T-helper 1 cell treated with Interleukin-12 subunit alpha and Interleukin-12 subunit beta and Interleukin-4 antibody, amounts not matched to agents 30 μg/mL and 1 μg/mL, for 36 hours (primary cell): Measurements from ENCODE around the gene CEP170B.
"Not testable (repeated sequence)": the region's sequence is repeated elsewhere in the genome, so short reads cannot be mapped to it uniquely, and the experiment has no call there.

Source experiments
- H3K27ac Mint-ChIP-seq: one replicate; pipeline ENCODE4 v1.8.0; 2021; ENCODE audit warnings: mild to moderate bottlenecking, mixed read lengths
- H3K27me3 Mint-ChIP-seq: one replicate; pipeline ENCODE4 v1.8.0; 2021; ENCODE audit warnings: low read depth, mixed read lengths
- H3K36me3 Mint-ChIP-seq: one replicate; pipeline ENCODE4 v1.8.0; 2021; ENCODE audit warnings: low read depth, mixed read lengths
- H3K4me1 Mint-ChIP-seq: one replicate; pipeline ENCODE4 v1.8.0; 2021; ENCODE audit warnings: low read depth, mixed read lengths
- H3K4me3 Mint-ChIP-seq: one replicate; pipeline ENCODE4 v1.8.0; 2021; ENCODE audit warnings: mild to moderate bottlenecking, moderate library complexity, mixed read lengths
- H3K9me3 Mint-ChIP-seq: one replicate; pipeline ENCODE4 v1.8.0; 2021; ENCODE audit warnings: mixed read lengths

Gene CEP170B

DNA sequence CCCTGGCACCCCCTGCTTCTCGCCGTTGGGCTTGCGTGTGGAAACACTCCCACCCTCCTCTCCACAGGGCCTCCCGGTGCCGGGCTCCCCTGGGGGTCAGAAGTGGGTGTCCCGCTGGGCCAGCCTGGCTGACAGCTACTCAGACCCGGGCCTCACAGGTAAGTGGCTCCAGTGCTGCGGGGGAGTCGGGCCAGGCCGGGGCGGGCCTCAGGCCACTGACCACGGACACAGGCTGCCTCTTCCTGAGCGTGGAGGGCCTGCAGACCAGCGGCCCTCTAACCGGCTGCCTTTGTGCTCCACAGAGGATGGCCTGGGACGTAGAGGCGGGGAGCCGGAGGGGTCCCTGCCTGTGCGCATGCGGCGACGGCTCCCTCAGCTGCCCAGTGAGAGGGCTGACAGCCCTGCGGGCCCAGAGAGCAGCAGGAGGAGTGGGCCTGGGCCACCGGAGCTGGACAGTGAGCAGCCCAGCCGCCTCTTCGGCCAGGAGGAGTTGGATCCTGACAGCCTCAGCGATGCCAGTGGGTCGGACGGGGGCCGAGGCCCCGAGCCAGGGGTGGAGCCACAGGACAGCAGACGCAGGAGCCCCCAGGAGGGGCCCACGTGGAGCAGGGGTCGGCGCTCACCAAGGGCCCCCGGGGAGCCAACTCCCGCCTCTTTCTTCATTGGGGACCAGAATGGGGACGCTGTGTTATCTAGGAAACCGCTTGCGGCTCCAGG lies 21.1 kb downstream of the CEP170B start:
- no peak overlapping the region for H3K4me3 Mint-ChIP-seq
- H3K9me3 Mint-ChIP-seq = no peaks in the 10 kb centered on the region
- H3K27ac Mint-ChIP-seq = no peak overlapping the region
- H3K36me3 Mint-ChIP-seq = no peaks in the 10 kb centered on the region
- no peaks in the 10 kb centered on the region for H3K4me1 Mint-ChIP-seq
- H3K27me3 Mint-ChIP-seq = no peaks in the 10 kb centered on the region

DNA sequence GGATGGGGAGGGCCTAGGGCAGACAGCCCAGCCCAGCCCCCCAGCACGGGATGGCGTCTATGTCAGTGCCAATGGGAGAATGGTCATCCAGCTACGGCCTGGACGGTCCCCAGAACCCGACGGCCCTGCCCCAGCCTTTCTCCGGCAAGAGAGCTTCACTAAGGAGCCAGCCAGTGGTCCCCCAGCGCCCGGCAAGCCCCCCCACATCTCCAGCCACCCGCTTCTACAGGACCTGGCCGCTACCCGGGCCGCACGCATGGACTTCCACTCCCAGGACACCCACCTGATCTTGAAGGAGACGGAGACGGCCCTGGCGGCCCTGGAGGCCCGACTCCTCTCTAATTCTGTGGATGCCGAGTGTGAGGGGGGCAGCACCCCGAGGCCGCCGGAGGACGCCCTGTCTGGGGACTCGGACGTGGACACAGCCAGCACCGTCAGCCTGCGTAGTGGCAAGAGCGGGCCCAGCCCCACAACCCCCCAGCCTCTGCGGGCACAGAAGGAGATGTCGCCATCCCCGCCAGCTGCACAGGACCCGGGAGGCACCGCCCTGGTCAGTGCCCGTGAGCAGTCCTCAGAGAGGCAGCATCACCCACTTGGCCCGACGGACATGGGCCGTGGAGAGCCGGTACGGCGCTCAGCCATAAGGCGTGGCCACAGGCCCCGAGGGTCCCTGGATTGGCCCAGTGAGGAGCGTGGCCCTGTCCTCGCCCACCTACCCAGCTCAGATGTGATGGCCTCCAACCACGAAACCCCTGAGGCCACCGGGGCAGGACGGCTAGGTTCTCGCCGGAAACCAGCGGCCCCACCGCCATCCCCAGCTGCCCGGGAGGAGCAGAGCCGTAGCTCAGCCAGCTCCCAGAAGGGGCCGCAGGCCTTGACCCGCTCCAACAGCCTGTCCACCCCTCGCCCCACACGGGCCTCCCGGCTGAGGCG lies 21.9 kb downstream of the CEP170B start:
- Mint-ChIP-seq H3K27me3 (no peaks in the 10 kb centered on the region), H3K4me3 (no peak overlapping the region)

DNA sequence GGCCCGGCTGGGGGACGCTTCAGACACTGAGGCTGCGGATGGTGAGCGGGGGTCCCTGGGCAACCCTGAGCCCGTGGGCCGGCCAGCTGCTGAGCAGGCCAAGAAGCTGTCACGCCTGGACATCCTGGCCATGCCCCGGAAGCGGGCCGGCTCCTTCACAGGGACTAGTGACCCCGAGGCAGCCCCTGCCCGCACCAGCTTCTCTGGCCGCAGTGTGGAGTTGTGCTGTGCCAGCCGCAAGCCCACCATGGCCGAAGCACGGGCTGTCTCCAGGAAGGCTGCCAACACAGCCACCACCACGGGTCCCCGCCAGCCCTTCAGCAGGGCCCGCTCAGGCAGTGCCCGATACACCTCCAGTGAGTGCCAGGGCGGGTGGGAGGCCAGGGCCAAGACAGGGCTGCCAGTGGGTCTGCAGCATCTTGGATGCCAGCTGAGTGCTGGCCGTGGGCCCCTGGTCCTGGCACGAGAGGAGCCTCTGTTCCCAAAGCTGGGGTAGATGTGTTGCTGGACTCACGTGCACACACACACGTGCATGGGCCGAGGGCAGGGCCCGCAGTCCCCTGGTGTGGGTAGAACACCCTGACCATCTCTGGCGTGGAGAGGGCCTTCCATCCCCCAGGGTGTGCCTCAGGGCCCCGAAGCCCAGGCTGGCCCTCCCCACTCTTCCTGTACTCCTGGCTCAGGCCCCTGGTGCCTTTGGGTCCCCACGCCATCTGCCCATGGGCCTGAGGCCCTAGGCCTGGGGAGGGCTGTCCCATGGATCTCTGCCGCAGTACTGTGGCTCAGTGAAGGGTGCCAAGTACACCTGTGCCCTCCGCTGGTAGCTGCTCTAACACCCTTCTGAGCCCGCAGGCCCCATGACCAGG lies 22.8 kb downstream of the CEP170B start:
- H3K36me3 Mint-ChIP-seq = no peaks in the 10 kb centered on the region
- no peaks in the 10 kb centered on the region for H3K4me1 Mint-ChIP-seq
- no peaks in the 10 kb centered on the region for H3K9me3 Mint-ChIP-seq
- H3K27ac Mint-ChIP-seq = no peak overlapping the region
- no peak overlapping the region for H3K4me3 Mint-ChIP-seq
- no peaks in the 10 kb centered on the region for H3K27me3 Mint-ChIP-seq

More for the DNA sequence above, 21.9 kb downstream of the CEP170B start:
- Mint-ChIP-seq H3K4me1 (no peaks in the 10 kb centered on the region), H3K36me3 (no peaks in the 10 kb centered on the region), H3K27ac (no peak overlapping the region), H3K9me3 (no peaks in the 10 kb centered on the region)

DNA sequence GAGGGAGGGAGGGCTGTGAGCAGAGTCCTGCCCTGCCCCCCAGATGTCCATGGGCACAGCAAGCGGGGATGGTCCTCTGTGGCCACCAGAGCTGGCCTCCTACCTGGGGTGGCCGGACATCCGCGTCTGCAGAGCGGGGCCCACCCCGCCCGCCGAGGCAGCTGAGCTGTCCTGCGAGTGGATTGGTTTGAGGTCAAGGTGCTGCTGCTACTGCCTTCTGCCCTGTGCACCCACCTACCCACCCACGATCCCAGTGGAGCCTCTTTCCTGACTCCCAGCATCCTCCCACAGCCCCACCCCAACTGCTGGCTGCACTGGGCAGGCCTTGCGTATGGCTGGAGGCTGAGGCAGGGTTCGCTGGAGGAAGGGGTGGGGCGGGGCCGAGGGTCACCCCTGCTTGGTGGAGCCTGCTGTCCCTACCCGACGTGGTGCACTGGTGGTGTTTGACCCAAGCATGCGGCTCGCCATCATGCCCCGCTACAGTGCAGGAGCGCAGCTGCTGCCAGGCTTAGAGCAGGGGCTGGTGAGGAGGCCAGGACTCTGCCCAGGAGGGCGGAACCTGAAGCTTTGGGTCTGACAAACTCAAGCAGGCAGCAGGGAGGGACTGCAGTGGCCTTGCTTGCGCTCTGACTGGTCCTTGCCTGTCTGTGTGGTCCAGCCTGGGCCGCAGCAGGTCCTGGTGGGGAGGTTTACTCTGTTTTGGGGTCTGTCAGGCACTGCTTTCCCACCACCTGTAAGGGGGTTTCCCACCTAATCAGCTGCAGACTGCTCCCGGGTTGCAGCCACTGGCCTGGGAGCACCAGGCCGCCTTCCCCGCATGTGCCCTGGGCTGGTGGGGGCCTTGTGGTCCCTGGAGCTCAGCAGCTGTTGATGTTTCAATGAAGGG lies 23.7 kb downstream of the CEP170B start:
- no peaks in the 10 kb centered on the region for H3K9me3 Mint-ChIP-seq
- H3K36me3 Mint-ChIP-seq = no peaks in the 10 kb centered on the region
- H3K4me3 Mint-ChIP-seq = no peak overlapping the region
- H3K27me3 Mint-ChIP-seq = no peaks in the 10 kb centered on the region
- no peak overlapping the region for H3K27ac Mint-ChIP-seq
- H3K4me1 Mint-ChIP-seq = no peaks in the 10 kb centered on the region

DNA sequence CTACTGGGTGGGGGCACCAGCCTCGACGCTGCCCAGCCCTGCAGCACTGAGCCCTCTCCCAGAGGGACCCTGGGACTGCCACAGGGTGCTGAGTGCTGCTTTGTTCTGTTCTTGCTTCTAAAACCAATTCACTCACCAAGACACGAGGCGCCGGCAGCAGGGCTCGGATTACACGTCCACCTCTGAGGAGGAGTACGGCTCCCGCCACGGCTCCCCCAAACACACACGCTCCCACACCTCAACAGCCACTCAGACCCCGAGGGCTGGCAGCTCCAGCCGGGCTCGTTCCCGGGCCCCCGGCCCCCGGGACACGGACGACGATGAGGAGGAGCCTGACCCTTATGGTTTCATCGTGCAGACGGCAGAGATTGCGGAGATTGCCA lies 24.3 kb downstream of the CEP170B start:
- Mint-ChIP-seq H3K4me3 (no peak overlapping the region), H3K27me3 (no peaks in the 10 kb centered on the region), H3K36me3 (no peaks in the 10 kb centered on the region), H3K27ac (no peak overlapping the region), H3K9me3 (no peaks in the 10 kb centered on the region), H3K4me1 (no peaks in the 10 kb centered on the region)

DNA sequence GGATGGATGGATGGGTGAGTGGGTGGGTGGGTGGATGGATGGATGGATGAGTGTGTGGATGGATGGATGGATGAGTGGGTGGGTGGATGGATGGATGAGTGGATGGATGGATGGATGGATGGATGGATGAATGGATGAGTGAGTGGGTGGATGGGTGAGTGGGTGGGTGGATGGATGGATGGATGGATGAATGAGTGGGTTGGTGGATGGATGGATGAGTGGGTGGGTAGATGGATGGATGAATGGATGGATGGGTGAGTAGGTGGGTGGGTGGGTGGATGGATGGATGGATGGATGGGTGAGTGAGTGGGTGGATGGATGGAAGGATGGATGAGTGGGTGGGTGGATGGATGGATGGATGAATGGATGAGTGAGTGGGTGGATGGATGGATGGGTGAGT lies 25.2 kb downstream of the CEP170B start:
- H3K36me3 Mint-ChIP-seq, H3K4me3 Mint-ChIP-seq, H3K27ac Mint-ChIP-seq, H3K9me3 Mint-ChIP-seq, H3K4me1 Mint-ChIP-seq, H3K27me3 Mint-ChIP-seq: not testable (repeated sequence)

DNA sequence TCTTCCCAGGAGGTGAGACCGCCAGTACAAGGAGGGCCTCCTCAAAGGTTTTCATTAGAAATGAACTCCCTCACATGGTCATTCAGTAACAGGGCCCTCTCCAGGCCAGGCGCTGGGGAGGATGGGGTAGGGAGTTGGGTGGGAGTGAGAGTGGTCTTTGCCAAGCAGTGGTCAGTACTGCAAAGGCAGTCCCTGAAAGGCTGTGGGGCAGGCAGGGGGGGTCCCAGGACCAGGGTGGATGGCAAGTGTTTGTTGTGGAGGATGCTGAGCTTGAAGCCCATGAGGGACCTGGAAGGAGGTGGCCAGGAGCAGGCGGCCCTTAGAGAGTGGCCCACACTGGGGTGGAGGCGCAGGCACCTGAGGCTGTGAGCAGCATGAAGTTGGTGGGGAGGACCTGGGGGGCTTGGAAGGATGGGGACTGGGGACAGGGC lies 26.1 kb downstream of the CEP170B start:
- no peaks in the 10 kb centered on the region for H3K27me3 Mint-ChIP-seq
- no peaks in the 10 kb centered on the region for H3K36me3 Mint-ChIP-seq
- H3K9me3 Mint-ChIP-seq = no peaks in the 10 kb centered on the region
- no peak overlapping the region for H3K4me3 Mint-ChIP-seq
- H3K4me1 Mint-ChIP-seq = no peaks in the 10 kb centered on the region
- H3K27ac Mint-ChIP-seq = no peak overlapping the region

DNA sequence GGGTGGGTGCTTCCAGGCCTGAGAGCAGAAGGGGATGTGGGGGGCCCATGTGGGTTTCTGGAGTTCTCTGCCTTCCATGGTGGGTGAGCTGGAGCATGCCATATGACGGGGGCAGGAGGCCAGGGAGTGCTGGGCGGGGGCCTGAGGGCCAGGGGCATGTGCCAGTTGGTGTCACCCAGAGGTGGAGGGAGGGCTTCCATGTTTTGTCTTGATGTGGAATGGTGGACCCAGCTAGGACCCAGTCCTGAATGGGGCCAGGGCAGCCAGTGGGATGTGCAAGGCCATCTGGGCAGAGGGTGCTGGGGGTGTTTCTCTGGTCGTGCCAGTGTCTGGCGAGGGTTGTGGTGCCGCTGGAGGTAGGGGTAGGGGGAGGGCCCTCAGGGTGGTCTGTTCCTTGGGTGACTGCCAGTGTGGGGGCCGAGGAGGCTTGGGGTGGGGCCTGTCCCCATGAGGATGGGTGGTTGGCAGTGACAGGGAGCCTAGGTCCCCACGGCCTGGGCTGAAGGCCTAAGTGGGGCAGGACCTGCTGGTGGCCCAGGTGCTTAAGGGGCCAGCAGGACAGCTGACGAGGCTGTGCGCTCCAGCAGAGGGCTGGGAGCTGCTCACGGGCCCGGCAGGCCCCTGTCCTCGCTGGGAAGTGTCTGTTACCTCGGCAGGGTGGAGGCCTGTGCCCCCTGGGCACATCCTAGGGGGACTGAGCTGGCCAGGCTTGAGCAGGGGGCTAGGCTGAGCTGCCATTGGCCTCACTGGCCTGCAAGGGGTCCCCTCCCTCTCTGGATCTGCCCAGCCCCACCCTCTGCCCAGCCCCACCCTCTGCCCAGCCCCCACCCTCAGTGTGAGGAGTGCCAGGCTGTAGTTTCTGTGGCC lies 26.8 kb downstream of the CEP170B start:
- Mint-ChIP-seq H3K4me1 (peaks cover 3% of the 10 kb centered on the region), H3K27me3 (no peaks in the 10 kb centered on the region), H3K27ac (no peak overlapping the region), H3K36me3 (no peaks in the 10 kb centered on the region), H3K9me3 (no peaks in the 10 kb centered on the region), H3K4me3 (no peak overlapping the region)

DNA sequence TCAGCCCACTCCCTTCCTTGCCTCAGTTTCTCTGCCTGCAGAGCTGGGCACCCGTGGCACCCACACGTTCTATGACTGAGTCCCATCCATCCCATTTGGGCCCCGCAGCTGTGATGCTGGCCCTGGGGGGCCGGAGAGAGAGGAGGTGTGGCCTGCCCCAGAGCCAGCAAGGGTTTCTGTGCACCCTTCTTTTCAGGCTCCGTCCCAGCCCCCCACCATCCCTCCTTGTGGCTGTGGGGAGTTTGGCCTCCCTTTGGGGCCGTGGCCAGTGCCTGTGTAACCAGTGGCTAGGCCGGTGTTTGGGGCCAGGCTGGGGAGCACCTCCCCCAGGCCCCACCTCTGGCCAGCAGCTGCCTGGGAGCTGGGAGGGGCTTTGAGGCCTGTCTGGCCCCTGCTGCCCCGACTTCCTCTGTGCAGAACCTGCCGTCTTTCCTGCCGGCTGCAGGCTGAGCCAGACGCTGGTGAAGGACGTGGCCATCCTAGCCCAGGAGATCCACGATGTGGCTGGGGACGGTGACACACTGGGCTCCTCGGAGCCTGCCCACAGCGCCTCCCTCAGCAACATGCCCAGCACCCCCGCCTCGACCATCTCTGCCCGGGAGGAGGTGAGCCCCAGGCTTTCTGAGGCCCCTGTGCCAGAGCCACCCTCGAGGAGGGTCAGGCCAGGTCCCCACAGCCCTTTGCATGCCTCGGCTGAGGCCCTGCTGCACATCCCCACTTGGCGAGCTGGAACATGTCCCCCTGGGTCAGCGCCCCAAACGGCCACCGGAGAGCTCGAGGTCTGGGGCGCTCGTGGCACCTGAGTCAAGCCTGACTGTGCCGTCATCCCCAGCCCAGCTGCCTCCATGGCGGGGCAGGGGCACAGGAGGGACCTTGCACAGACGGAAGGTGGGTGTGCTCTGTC lies 27.7 kb downstream of the CEP170B start:
- H3K36me3 Mint-ChIP-seq = no peaks in the 10 kb centered on the region
- no peaks in the 10 kb centered on the region for H3K9me3 Mint-ChIP-seq
- H3K4me3 Mint-ChIP-seq = no peak overlapping the region
- H3K4me1 Mint-ChIP-seq = peaks cover 3% of the 10 kb centered on the region
- H3K27me3 Mint-ChIP-seq = no peaks in the 10 kb centered on the region
- H3K27ac Mint-ChIP-seq = no peak overlapping the region

DNA sequence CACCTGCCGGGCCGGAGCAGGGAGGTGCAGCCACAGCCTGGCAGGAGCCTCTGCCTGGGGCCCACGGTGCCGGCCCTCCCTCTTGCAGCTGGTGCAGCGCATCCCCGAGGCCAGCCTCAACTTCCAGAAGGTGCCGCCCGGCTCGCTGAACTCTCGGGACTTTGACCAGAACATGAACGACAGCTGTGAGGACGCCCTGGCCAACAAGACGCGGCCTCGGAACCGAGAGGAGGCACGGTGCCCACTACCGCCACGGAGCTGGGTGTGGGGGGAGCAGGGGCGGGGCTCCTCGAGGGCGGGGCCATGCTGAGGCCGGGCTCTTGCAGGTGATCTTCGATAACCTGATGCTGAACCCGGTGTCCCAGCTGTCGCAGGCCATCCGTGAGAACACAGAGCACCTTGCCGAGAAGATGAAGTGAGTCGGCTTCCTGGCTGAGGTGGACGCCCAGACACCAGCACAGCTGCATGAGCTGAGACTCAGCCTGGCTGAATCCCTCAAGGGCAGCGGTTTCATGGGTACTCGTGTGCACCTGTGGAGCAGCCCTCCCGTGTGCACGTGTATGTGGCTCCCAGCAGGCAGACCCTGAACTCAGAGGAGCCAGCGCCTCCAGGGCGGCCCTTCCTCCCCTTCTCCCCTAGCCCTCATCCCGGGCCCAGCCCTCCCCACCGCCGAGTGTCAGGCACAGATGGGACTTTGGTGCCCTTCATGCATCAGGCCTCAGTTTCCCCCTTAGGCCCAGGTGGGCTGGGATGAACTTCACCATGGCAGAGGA lies 28.6 kb downstream of the CEP170B start:
- Mint-ChIP-seq H3K27ac (no peak overlapping the region), H3K36me3 (no peaks in the 10 kb centered on the region), H3K4me1 (peaks cover 3% of the 10 kb centered on the region), H3K4me3 (no peak overlapping the region), H3K9me3 (no peaks in the 10 kb centered on the region), H3K27me3 (no peaks in the 10 kb centered on the region)

DNA sequence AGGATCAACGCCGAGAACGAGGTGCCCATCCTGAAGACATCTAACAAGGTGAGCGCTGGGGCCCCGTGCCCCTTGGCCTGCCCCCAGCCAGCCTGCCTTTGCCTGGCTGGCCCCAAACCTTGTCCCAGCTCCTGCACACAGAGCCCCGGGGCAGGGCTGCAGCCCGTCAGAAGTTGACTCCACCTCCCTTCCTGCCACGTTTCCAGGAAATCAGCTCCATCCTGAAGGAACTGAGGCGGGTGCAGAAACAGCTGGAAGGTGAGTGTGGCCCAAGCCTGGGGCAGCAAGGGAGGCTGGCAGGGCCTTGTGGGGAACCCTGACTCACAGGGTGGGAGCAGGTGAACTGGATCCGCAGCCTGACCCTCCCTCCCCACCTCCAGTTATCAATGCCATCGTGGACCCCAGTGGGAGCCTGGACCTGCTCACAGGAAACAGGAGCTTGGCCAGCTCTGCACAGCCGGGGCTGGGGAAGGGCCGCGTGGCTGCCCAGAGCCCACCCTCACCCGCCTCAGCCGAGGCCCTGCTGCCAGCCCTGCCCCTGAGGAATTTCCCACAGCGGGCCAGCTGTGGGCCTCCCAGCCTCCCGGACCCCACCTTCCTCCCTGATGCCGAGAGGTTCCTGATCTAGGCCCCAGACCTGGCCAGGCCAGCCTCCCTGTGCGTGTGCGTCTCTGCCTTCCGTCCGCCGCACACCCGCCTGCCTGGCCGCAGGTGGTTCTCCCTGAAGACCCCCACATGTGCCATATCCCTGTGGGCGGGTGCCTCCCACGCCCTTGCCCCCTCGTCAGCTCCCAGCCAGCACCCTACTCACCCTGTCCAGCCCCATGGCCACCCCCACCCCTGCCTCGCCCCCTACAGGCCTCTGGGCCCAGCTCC lies 29.5 kb downstream of the CEP170B start:
- Mint-ChIP-seq H3K4me1 (peaks cover 3% of the 10 kb centered on the region), H3K27ac (no peak overlapping the region), H3K27me3 (no peaks in the 10 kb centered on the region), H3K4me3 (no peak overlapping the region), H3K36me3 (no peaks in the 10 kb centered on the region), H3K9me3 (no peaks in the 10 kb centered on the region)
